ENCODE measurements around the gene GLT8D2. TPM values are rescaled to one million over a fixed set of nuclear protein-coding genes. Genes with fewer than 3 reads are reported as not detected.

The GLT8D2 gene
- total RNA-seq, 1 experiment from 2014 or later: 3.8 TPM

DNA sequence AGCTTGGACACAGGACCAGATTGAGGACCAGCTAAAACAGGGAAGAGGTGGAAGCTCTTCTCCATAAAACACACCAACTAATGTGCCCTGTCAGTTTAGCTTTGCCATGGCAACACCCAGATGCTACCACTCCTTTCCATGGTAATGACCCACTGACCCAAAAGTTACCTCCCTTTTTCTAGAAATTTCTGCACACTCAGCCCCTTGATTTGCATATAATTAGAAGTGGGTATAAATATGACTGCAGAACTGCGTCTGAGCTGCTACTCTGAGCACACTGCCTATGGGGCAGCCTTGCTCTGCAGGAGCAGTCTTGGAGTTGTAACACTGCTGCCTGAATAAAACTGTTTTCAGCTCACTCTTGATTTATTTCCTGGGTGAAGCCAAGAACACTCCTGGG, 87.5 kb downstream of the GLT8D2 start:
- no peaks in the 10 kb centered on the region for H3K27me3 ChIP-seq (ENCODE audit: insufficient read depth, low read length)
- H2BK120ac ChIP-seq (ENCODE audit: low read depth, low read length, poor library complexity, severe bottlenecking): no peak overlapping the region
- peaks cover 16% of the 10 kb centered on the region; the same call in 1 of the 2 replicates for H3K79me2 ChIP-seq (ENCODE audit: insufficient read depth, low read length)
- peaks cover 9% of the 10 kb centered on the region for H3K23me2 ChIP-seq (ENCODE audit: insufficient read length, low read depth, low read length, poor library complexity, severe bottlenecking)
- H3T11ph ChIP-seq (ENCODE audit: low read length): no peak overlapping the region
- Mint-ChIP-seq H3K36me3 (ENCODE audit: insufficient read depth in 1 of 3, low read depth in 3 of 3) (peaks cover 3 to 17% (median 4%) of the 10 kb centered on the region in 3 experiments; a peak in 5 of 7 replicates), H3K9me3 (no peaks in the 10 kb centered on the region; a peak in 2 of 5 replicates), H3K27ac (no peak overlapping the region), H3K4me3 (no peak overlapping the region), H3K27me3 (ENCODE audit: low read depth) (no peaks in the 10 kb centered on the region; the same call in 1 of the 2 replicates), H3K4me1 (peaks cover 14 to 25% of the 10 kb centered on the region in 2 experiments)
- H3K9me3 ChIP-seq (ENCODE audit: control insufficient read depth, low read depth, low read length): no peaks in the 10 kb centered on the region
- no peak overlapping the region for H2AK5ac ChIP-seq (ENCODE audit: insufficient read length, low read length)
- TF ChIP-seq, protein P1, sequence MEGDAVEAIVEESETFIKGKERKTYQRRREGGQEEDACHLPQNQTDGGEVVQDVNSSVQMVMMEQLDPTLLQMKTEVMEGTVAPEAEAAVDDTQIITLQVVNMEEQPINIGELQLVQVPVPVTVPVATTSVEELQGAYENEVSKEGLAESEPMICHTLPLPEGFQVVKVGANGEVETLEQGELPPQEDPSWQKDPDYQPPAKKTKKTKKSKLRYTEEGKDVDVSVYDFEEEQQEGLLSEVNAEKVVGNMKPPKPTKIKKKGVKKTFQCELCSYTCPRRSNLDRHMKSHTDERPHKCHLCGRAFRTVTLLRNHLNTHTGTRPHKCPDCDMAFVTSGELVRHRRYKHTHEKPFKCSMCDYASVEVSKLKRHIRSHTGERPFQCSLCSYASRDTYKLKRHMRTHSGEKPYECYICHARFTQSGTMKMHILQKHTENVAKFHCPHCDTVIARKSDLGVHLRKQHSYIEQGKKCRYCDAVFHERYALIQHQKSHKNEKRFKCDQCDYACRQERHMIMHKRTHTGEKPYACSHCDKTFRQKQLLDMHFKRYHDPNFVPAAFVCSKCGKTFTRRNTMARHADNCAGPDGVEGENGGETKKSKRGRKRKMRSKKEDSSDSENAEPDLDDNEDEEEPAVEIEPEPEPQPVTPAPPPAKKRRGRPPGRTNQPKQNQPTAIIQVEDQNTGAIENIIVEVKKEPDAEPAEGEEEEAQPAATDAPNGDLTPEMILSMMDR (conservative IDR thresholded peaks at IDR 0.05): no peak
- DNase-seq: no peak
- no peak overlapping the region for H3K18ac ChIP-seq (ENCODE audit: insufficient read length, low read depth, low read length)
- H2BK20ac ChIP-seq (ENCODE audit: low read depth, low read length, poor library complexity, severe bottlenecking): no peak overlapping the region
- H4K91ac ChIP-seq (ENCODE audit: insufficient read length, low read depth, low read length): no peak overlapping the region
- H4K8ac ChIP-seq (replicated peaks; ENCODE audit: insufficient read length, low read depth, low read length): no peak overlapping the region
- H3K79me1 ChIP-seq (ENCODE audit: insufficient read depth, low read depth, low read length, poor library complexity, severe bottlenecking): peaks cover 4% of the 10 kb centered on the region
- no peak overlapping the region for H2AFZ ChIP-seq (ENCODE audit: low read length)
- H4K20me1 ChIP-seq (ENCODE audit: control insufficient read depth, insufficient read depth, insufficient read length): no peaks in the 10 kb centered on the region
- no CpG with 5 or more reads among the region's 1 CpG for WGBS (ENCODE audit: extremely low coverage, insufficient read length, low lambda C conversion rate)
- no peak overlapping the region for H3K4ac ChIP-seq (ENCODE audit: low read depth, low read length)
- no peak overlapping the region for H3K14ac ChIP-seq (ENCODE audit: insufficient read depth, low read length)
- no peak overlapping the region for H4K5ac ChIP-seq (ENCODE audit: insufficient read length, low read depth, low read length)
- H3K4me1 ChIP-seq (ENCODE audit: insufficient read depth, low read length): no peaks in the 10 kb centered on the region
- H3K27ac ChIP-seq (ENCODE audit: insufficient read length, low read depth, low read length): no peak overlapping the region
- no peak overlapping the region for H2BK15ac ChIP-seq (ENCODE audit: low read depth, low read length)
- no peak overlapping the region for H2BK12ac ChIP-seq (ENCODE audit: insufficient read length, low read depth, low read length)
- no peak overlapping the region for H3K23ac ChIP-seq (ENCODE audit: insufficient read length, low read depth, low read length)
- H2BK5ac ChIP-seq (ENCODE audit: insufficient read length, low read length): no peak overlapping the region
- H3K56ac ChIP-seq (ENCODE audit: insufficient read length, low read depth, low read length): no peak overlapping the region
- H3K9ac ChIP-seq (ENCODE audit: extremely low read depth, insufficient read length, low read length): no peak overlapping the region
- H3K4me2 ChIP-seq (ENCODE audit: insufficient read depth, insufficient read length, low read length): no peak overlapping the region

All from H9 (cell line).